Measurements from ENCODE around the gene C5orf34. TPM values are rescaled to one million over a fixed set of nuclear protein-coding genes. Genes with fewer than 3 reads are reported as not detected.
"Not testable (repeated sequence)": the region's sequence is repeated elsewhere in the genome, so short reads cannot be mapped to it uniquely, and the experiment has no call there.

C5orf34 gene
- total and polyA plus RNA-seq, 4 donors, result 1.1 to 5.9 (median 1.6) TPM

- H3K27ac ChIP-seq (ENCODE audit: low read depth in 1 of 2, low read length in 1 of 2), result no peak overlapping the region
- no peak overlapping the region for H3K4me3 ChIP-seq
- no peak overlapping the region for H3K9ac ChIP-seq (ENCODE audit: insufficient read depth in 1 of 2, low read length in 2 of 2)
- DNase-seq, result no peak
- no peak for TF ChIP-seq CTCF (IDR thresholded peaks at IDR 0.05; ENCODE audit: control extremely low read depth, extremely low read depth)
- 68 to 74% methylated on average over 2 of the region's 2 CpGs for WGBS, 2 donors
- ATAC-seq (ENCODE audit: insufficient read depth, low FRiP score), result no peak
- peaks cover 0 to 33% (median 4%) of the 10 kb centered on the region in 5 donors for H3K4me1 ChIP-seq (ENCODE audit: control insufficient read depth in 5 of 5, insufficient read depth in 5 of 5, low read length in 5 of 5)
- H3K36me3 ChIP-seq (ENCODE audit: control insufficient read depth in 4 of 4, insufficient read depth in 4 of 4, low read length in 4 of 4), result peaks cover 8 to 36% (median 20%) of the 10 kb centered on the region in 4 donors
- H3K9me3 ChIP-seq (ENCODE audit: control insufficient read depth in 4 of 4, insufficient read depth in 3 of 4, low read length in 3 of 4), result no peaks in the 10 kb centered on the region
- H3K27me3 ChIP-seq (ENCODE audit: control insufficient read depth in 3 of 3, insufficient read depth in 3 of 3, low read length in 2 of 3), result no peaks in the 10 kb centered on the region
Observed at GRCh38 chr5:43551731-43552130, 36.8 kb upstream of the C5orf34 start.

DNA sequence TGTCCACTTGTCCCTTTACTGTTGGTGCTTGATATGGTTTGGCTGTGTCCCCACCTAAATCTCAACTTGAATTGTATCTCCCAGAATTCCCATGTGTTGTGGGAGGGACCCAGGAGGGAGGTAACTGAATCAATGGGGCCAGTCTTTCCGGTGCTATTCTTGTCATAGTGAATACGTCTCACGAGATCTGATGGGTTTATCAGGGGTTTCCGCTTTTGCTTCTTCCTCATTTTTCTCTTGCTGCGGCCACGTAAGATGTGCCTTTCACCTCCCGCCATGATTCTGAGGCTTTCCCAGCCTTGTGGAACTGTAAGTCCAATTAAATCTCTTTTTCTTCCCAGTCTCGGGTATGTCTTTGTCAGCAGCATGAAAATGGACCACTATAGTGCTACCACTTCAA is 34.3 kb upstream of the C5orf34 start:
- not testable (repeated sequence) for H3K27ac ChIP-seq (ENCODE audit: low read depth in 1 of 2, low read length in 1 of 2); H3K9ac ChIP-seq (ENCODE audit: insufficient read depth in 1 of 2, low read length in 2 of 2); ATAC-seq (ENCODE audit: insufficient read depth, low FRiP score); H3K4me3 ChIP-seq; DNase-seq; H3K27me3 ChIP-seq (ENCODE audit: control insufficient read depth in 3 of 3, insufficient read depth in 3 of 3, low read length in 2 of 3); H3K9me3 ChIP-seq (ENCODE audit: control insufficient read depth in 4 of 4, insufficient read depth in 3 of 4, low read length in 3 of 4)
- Histone ChIP-seq H3K36me3 (ENCODE audit: control insufficient read depth in 4 of 4, insufficient read depth in 4 of 4, low read length in 4 of 4) (peaks cover 14 to 48% (median 35%) of the 10 kb centered on the region in 4 donors), H3K4me1 (ENCODE audit: control insufficient read depth in 5 of 5, insufficient read depth in 5 of 5, low read length in 5 of 5) (peaks cover 0 to 26% (median 1%) of the 10 kb centered on the region in 5 donors)
- WGBS, 2 donors, result 93 to 94% methylated on average over 8 of the region's 8 CpGs

GRCh38 chr5:43548358-43548757 is 33.4 kb upstream of the C5orf34 start:
- Histone ChIP-seq H3K27ac (ENCODE audit: low read depth in 1 of 2, low read length in 1 of 2) (no peak overlapping the region), H3K36me3 (ENCODE audit: control insufficient read depth in 4 of 4, insufficient read depth in 4 of 4, low read length in 4 of 4) (peaks cover 16 to 46% (median 37%) of the 10 kb centered on the region in 4 donors), H3K4me1 (ENCODE audit: control insufficient read depth in 5 of 5, insufficient read depth in 5 of 5, low read length in 5 of 5) (peaks cover 0 to 17% (median 3%) of the 10 kb centered on the region in 5 donors), H3K9ac (ENCODE audit: insufficient read depth in 1 of 2, low read length in 2 of 2) (no peak overlapping the region), H3K4me3 (no peak overlapping the region), H3K9me3 (ENCODE audit: control insufficient read depth in 4 of 4, insufficient read depth in 3 of 4, low read length in 3 of 4) (no peaks in the 10 kb centered on the region), H3K27me3 (ENCODE audit: control insufficient read depth in 3 of 3, insufficient read depth in 3 of 3, low read length in 2 of 3) (no peaks in the 10 kb centered on the region)
- TF ChIP-seq CTCF (IDR thresholded peaks at IDR 0.05; ENCODE audit: control extremely low read depth, extremely low read depth), result no peak
- ATAC-seq (ENCODE audit: insufficient read depth, low FRiP score) (no peak), DNase-seq (no peak)
- WGBS, 2 donors, result 90 to 92% methylated on average over 5 of the region's 5 CpGs

- 97 to 98% methylated on average over 2 of the region's 2 CpGs for WGBS, 2 donors
- peaks cover 18 to 44% (median 34%) of the 10 kb centered on the region in 4 donors for H3K36me3 ChIP-seq (ENCODE audit: control insufficient read depth in 4 of 4, insufficient read depth in 4 of 4, low read length in 4 of 4)
- TF ChIP-seq CTCF (IDR thresholded peaks at IDR 0.05; ENCODE audit: control extremely low read depth, extremely low read depth), result no peak
Observed at GRCh38 chr5:43547532-43547931, 32.6 kb upstream of the C5orf34 start.

More at GRCh38 chr5:43547532-43547931, 32.6 kb upstream of the C5orf34 start:
- Histone ChIP-seq H3K27ac (ENCODE audit: low read depth in 1 of 2, low read length in 1 of 2) (no peak overlapping the region), H3K9me3 (ENCODE audit: control insufficient read depth in 4 of 4, insufficient read depth in 3 of 4, low read length in 3 of 4) (no peaks in the 10 kb centered on the region), H3K4me1 (ENCODE audit: control insufficient read depth in 5 of 5, insufficient read depth in 5 of 5, low read length in 5 of 5) (peaks cover 0 to 9% (median 0%) of the 10 kb centered on the region in 5 donors), H3K9ac (ENCODE audit: insufficient read depth in 1 of 2, low read length in 2 of 2) (no peak overlapping the region), H3K4me3 (no peak overlapping the region), H3K27me3 (ENCODE audit: control insufficient read depth in 3 of 3, insufficient read depth in 3 of 3, low read length in 2 of 3) (no peaks in the 10 kb centered on the region)
- DNase-seq (no peak), ATAC-seq (ENCODE audit: insufficient read depth, low FRiP score) (no peak)

All from lung (tissue), 12 donors.